HG03196 (cell line): ENCODE results near the gene MDM2.

Source experiments
- ATAC-seq: cut with Tn5 transposase; IDR thresholded peaks from one replicate; pipeline ENCODE4 v1.9.1; 2021; ENCODE audit not compliant: unreplicated experiment

Gene MDM2

GRCh38 chr12:68807576-68808387 lies at the start of gene MDM2:
MDM2 (plus strand) TSS chr12:68808177; CDS start chr12:68808478, 301 bp downstream.
- ATAC-seq: peak; percentile 82

GRCh38 chr12:68759852-68760251 lies 48.1 kb upstream of the MDM2 start:
- ATAC-seq: no peak

- no peak for ATAC-seq
Measured at GRCh38 chr12:68760806-68761441, 47.1 kb upstream of the MDM2 start.

- no peak for ATAC-seq
Measured at GRCh38 chr12:68761442-68761812, 46.5 kb upstream of the MDM2 start.

- no peak for ATAC-seq
Measured at GRCh38 chr12:68761901-68762630, 45.9 kb upstream of the MDM2 start.

- no peak for ATAC-seq
Measured at GRCh38 chr12:68762691-68763090, 45.3 kb upstream of the MDM2 start.

- ATAC-seq: no peak
Measured at GRCh38 chr12:68765696-68766095, 42.3 kb upstream of the MDM2 start.

- no peak for ATAC-seq
Measured at GRCh38 chr12:68766646-68767045, 41.3 kb upstream of the MDM2 start.

- no peak for ATAC-seq
Measured at GRCh38 chr12:68767191-68767590, 40.8 kb upstream of the MDM2 start.

- no peak for ATAC-seq
Measured at GRCh38 chr12:68768431-68768939, 39.5 kb upstream of the MDM2 start.

GRCh38 chr12:68769941-68770340 lies 38.0 kb upstream of the MDM2 start:
- ATAC-seq: no peak

- no peak for ATAC-seq
Measured at GRCh38 chr12:68771223-68771925, 36.6 kb upstream of the MDM2 start.

GRCh38 chr12:68772714-68773113 lies 35.3 kb upstream of the MDM2 start:
- ATAC-seq: peak; percentile 63

GRCh38 chr12:68773582-68773981 lies 34.4 kb upstream of the MDM2 start:
- ATAC-seq: no peak

GRCh38 chr12:68775121-68775630 lies 32.8 kb upstream of the MDM2 start:
- ATAC-seq: no peak

GRCh38 chr12:68776976-68777610 lies 30.9 kb upstream of the MDM2 start:
- no peak for ATAC-seq

- ATAC-seq: no peak
Measured at GRCh38 chr12:68779280-68779679, 28.7 kb upstream of the MDM2 start.

- no peak for ATAC-seq
Measured at GRCh38 chr12:68780731-68781130, 27.2 kb upstream of the MDM2 start.

- ATAC-seq: no peak
Measured at GRCh38 chr12:68781728-68782127, 26.2 kb upstream of the MDM2 start.

- ATAC-seq: no peak
Measured at GRCh38 chr12:68784015-68784414, 24.0 kb upstream of the MDM2 start.
